Measurements from ENCODE around the gene ZBTB48. TPM values are rescaled to one million over a fixed set of nuclear protein-coding genes. Genes with fewer than 3 reads are reported as not detected.
A peak's percentile ranks its signal among the peaks of the same experiment; 100 is the strongest.

The ZBTB48 gene
- total RNA-seq, 1 donor from 2014 or later, result 49.7 TPM

DNA sequence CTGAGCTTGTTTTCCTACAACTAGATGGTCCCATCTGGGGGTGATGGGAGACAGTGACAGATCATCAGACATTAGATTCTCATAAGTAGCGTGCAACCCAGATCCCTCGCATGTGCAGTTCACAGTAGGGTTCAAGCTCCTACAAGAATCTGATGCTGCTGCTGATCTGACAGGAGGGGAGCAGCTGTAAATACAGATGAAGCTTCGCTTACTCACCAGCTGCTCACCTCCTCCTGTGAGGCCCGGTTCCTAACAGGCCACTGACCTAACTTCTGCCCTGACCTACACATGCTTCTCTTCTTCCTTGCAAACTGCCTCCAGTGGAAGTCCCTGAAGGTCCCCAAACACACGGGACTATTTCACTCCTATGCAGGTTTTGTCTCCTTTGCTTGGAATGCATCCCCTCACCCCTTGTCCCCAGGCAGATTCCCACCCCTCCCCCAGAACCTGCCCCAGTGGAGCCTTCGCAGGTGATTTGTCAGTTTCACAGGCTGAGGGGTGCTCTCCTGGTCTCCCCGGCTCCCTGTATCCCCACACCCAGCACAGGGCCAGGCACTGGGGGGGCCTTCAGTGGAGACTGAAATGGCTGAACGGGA lies 5.7 kb upstream of the ZBTB48 start:
- TF ChIP-seq, protein P1, sequence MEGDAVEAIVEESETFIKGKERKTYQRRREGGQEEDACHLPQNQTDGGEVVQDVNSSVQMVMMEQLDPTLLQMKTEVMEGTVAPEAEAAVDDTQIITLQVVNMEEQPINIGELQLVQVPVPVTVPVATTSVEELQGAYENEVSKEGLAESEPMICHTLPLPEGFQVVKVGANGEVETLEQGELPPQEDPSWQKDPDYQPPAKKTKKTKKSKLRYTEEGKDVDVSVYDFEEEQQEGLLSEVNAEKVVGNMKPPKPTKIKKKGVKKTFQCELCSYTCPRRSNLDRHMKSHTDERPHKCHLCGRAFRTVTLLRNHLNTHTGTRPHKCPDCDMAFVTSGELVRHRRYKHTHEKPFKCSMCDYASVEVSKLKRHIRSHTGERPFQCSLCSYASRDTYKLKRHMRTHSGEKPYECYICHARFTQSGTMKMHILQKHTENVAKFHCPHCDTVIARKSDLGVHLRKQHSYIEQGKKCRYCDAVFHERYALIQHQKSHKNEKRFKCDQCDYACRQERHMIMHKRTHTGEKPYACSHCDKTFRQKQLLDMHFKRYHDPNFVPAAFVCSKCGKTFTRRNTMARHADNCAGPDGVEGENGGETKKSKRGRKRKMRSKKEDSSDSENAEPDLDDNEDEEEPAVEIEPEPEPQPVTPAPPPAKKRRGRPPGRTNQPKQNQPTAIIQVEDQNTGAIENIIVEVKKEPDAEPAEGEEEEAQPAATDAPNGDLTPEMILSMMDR (IDR thresholded peaks at IDR 0.05; ENCODE audit: unreplicated experiment), result no peak
- Mint-ChIP-seq H3K27me3 (peaks cover 27% of the 10 kb centered on the region), H3K4me1 (ENCODE audit: low read depth) (peaks cover 1% of the 10 kb centered on the region), H3K9me3 (ENCODE audit: low read depth) (no peaks in the 10 kb centered on the region), H3K36me3 (ENCODE audit: insufficient read depth) (no peaks in the 10 kb centered on the region), H3K27ac (no peak overlapping the region), H3K4me3 (ENCODE audit: low read depth) (no peak overlapping the region)
- no peak for DNase-seq (ENCODE audit: low spot score, unreplicated experiment)

DNA sequence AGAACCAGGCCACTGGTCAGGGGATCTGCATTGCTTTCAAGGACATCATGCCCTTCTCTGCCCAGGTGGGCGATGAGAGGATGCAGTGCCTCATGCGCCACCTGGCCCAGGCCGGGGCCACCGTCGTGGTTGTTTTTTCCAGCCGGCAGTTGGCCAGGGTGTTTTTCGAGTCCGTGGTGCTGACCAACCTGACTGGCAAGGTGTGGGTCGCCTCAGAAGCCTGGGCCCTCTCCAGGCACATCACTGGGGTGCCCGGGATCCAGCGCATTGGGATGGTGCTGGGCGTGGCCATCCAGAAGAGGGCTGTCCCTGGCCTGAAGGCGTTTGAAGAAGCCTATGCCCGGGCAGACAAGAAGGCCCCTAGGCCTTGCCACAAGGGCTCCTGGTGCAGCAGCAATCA lies 5.0 kb upstream of the ZBTB48 start:
- peaks cover 22% of the 10 kb centered on the region for H3K27me3 Mint-ChIP-seq
- H3K4me1 Mint-ChIP-seq (ENCODE audit: low read depth), result peaks cover 7% of the 10 kb centered on the region
- no peaks in the 10 kb centered on the region for H3K9me3 Mint-ChIP-seq (ENCODE audit: low read depth)
- TF ChIP-seq, protein P1 (IDR thresholded peaks at IDR 0.05; ENCODE audit: unreplicated experiment), result no peak
- H3K4me3 Mint-ChIP-seq (ENCODE audit: low read depth), result no peak overlapping the region
- no peak for DNase-seq (ENCODE audit: low spot score, unreplicated experiment)
- no peak overlapping the region for H3K27ac Mint-ChIP-seq
- H3K36me3 Mint-ChIP-seq (ENCODE audit: insufficient read depth), result no peaks in the 10 kb centered on the region

GRCh38 chr1:6577831-6578525 lies 1.8 kb upstream of the ZBTB48 start:
- Mint-ChIP-seq H3K4me1 (ENCODE audit: low read depth) (peaks cover 23% of the 10 kb centered on the region), H3K9me3 (ENCODE audit: low read depth) (no peaks in the 10 kb centered on the region)
- TF ChIP-seq, protein P1 (IDR thresholded peaks at IDR 0.05; ENCODE audit: unreplicated experiment), result no peak

GRCh38 chr1:6578624-6579373 lies 995 bp upstream of the ZBTB48 start:
- H3K36me3 Mint-ChIP-seq (ENCODE audit: insufficient read depth), result no peaks in the 10 kb centered on the region
- H3K9me3 Mint-ChIP-seq (ENCODE audit: low read depth), result no peaks in the 10 kb centered on the region
- no peaks in the 10 kb centered on the region for H3K27me3 Mint-ChIP-seq
- no peak for DNase-seq (ENCODE audit: low spot score, unreplicated experiment)
- TF ChIP-seq, protein P1 (IDR thresholded peaks at IDR 0.05; ENCODE audit: unreplicated experiment), result no peak
- H3K4me1 Mint-ChIP-seq (ENCODE audit: low read depth), result peaks cover 23% of the 10 kb centered on the region
- peak overlapping the region; percentile 97 for H3K27ac Mint-ChIP-seq
- peak overlapping the region; percentile 93 for H3K4me3 Mint-ChIP-seq (ENCODE audit: low read depth)

More at GRCh38 chr1:6577831-6578525, 1.8 kb upstream of the ZBTB48 start:
- Mint-ChIP-seq H3K36me3 (ENCODE audit: insufficient read depth) (no peaks in the 10 kb centered on the region), H3K27ac (no peak overlapping the region), H3K27me3 (no peaks in the 10 kb centered on the region), H3K4me3 (ENCODE audit: low read depth) (no peak overlapping the region)
- no peak for DNase-seq (ENCODE audit: low spot score, unreplicated experiment)

DNA sequence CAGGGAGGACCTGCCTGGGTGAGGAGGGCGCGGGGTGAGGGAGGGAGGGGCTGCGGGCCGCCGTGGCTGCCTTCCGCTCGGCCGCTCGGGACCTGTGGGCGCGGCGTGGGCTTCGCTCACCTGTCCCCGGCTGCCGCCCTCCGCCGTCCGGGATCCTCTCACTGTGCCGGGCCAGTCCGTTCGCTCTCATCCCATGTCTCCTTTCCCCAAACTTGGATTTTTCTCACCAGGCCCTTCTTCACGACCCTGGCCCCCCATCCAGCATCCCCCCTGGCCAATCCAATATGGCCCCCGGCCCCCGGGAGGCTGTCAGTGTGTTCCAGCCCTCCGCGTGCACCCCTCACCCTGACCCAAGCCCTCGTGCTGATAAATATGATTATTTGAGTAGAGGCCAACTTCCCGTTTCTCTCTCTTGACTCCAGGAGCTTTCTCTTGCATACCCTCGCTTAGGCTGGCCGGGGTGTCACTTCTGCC lies 362 bp downstream of the ZBTB48 start:
- Mint-ChIP-seq H3K9me3 (ENCODE audit: low read depth) (no peaks in the 10 kb centered on the region), H3K27ac (peak overlapping the region; percentile 97), H3K27me3 (no peaks in the 10 kb centered on the region), H3K4me3 (ENCODE audit: low read depth) (peak overlapping the region; percentile 93), H3K4me1 (ENCODE audit: low read depth) (peaks cover 28% of the 10 kb centered on the region), H3K36me3 (ENCODE audit: insufficient read depth) (peaks cover 1% of the 10 kb centered on the region)
- DNase-seq (ENCODE audit: low spot score, unreplicated experiment), result no peak
- TF ChIP-seq, protein P1 (IDR thresholded peaks at IDR 0.05; ENCODE audit: unreplicated experiment), result no peak
